ENCODE data around the gene SPACDR.
"Not testable (repeated sequence)": the region's sequence is repeated elsewhere in the genome, so short reads cannot be mapped to it uniquely, and the experiment has no call there.

Gene SPACDR, protein sequence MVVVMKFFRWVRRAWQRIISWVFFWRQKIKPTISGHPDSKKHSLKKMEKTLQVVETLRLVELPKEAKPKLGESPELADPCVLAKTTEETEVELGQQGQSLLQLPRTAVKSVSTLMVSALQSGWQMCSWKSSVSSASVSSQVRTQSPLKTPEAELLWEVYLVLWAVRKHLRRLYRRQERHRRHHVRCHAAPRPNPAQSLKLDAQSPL

DNA sequence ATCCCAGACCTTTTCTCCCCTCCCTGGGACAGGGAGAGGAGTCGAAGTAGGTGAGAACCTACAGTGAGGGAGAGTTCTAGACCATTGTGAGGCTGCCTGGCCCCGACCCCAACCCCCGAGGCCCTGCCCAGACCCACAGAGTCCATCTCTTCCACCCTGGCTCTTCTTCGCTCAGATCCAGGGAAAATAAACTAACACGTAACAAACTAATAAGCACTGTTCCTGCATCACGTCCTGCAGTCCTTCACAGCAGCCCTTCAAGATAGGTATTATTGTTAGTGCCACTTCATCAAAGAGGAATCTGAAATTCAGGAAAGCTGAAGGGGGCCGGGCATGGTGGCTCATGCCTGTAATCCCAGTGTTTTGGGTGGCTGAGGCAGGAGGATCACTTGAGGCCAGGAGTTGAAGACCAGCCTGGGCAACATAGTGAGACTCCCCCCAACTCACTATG lies at the start of gene SPACDR:
TSS of gene SPACDR (minus strand) at position 51 of the 451 bp plus-strand sequence. CDS start 235 bp downstream, outside the sequence.
- DNase-seq: no peak

DNA sequence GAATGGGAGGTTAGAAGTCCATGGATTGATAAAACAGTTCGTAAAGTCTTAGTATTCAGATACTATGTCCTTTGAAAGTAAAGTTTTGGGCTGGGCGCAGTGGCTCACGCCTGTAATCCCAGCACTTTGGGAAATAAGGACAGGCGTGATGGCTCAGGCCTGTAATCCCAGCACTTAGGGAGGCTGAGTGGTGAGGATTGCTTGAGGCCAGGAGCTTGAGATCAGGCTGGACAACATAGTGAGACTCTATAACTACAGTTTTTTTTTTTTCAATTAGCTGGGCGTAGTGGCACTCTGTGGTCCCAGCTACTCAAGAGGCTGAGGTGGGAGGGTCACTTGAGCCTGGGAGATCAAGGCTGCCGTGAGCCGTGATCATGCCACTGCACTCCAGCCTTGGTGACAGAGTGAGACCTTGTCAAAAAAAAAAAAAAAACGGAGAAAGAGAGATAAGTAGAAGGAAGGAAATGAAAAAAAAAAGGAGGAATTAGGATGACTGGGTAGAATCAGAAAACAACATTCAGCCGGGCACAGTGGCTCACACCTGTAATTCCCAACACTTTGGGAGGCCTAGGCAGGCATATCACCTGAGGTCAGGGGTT lies 49.3 kb upstream of the SPACDR start:
- DNase-seq: no peak

DNA sequence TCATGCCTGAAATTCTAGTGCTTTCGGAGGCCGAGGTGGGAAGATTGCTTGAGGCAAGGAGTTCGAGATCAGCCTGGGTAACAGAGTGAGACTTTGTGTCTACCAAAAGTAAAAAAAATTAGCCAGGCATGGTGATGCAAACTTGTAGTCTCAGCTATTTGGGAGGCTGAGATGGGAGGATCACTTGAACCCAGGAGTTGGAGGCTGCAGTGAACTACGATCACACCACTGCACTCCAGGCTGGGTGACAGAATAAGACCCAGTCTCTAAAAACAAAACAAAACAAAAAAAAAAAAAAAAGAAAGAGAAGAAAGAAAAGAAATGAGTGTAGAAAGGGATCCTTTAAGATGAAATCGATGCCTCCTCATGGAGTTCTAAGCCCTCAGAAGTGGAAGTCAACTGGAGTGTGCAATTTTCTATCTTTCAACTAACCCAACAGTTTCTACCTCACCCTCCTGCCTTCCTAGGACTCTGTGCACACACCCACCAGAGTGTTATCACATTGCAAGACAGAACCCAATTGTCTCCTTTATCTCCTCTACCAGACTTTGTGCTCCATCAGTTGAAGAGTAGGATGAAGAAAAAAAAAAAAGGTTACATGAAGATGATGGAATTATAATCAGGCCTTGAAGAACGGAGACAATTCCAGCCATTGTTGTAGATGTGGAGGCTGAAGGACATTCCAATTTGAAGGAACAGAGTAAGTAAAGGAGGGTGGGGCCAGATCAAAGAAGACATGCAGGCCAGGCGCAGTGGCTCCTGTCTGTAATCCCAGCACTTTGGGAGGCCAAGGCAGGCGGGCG lies 46.6 kb upstream of the SPACDR start:
- DNase-seq: no peak

DNA sequence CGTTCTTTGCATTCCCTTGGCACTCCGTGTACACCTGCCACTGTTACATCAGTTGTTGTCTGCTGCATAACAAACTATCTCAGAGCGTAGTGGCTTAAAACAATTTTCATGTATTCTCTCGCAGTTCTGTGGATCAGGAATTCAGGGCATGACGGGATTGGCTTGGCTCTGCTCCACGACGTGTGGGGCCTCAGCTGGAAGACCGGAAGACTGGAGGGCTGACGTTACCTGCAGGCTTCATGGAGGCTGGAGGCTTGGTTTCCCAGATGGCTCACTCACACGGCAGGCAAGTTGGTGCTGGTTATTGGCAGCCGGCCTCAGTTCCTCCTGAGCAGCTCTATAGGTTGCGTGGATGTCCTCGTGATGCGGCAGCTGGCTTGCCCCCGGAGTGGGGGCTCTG lies 45.2 kb upstream of the SPACDR start:
- DNase-seq: no peak

DNA sequence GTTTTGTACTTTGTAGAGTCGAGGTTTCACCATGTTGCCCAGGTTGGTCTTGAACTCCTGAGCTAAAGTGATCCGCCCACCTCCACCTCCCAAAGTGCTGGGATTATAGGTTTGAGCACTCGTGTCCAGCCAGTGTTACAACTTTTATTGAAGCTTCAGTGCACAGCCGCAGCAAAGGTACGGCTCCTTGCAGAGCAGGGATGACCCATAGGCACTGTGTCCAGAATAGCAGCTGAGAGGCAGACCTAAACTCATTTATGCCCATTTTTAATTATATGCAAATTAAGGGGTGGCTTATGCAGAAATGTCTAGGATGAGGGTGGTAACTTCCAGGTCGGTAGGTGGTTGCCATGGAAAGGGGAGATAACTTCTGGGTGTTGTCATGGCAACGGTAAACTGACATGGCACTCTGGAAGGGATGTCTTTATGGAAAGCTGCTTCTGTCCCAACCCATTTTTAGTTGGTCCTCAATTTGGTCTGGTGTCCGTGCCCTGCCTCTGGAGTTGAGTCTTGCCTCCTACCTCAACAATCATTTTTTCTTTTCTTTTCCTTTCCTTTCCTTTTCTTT lies 42.4 kb upstream of the SPACDR start:
- DNase-seq: no peak

DNA sequence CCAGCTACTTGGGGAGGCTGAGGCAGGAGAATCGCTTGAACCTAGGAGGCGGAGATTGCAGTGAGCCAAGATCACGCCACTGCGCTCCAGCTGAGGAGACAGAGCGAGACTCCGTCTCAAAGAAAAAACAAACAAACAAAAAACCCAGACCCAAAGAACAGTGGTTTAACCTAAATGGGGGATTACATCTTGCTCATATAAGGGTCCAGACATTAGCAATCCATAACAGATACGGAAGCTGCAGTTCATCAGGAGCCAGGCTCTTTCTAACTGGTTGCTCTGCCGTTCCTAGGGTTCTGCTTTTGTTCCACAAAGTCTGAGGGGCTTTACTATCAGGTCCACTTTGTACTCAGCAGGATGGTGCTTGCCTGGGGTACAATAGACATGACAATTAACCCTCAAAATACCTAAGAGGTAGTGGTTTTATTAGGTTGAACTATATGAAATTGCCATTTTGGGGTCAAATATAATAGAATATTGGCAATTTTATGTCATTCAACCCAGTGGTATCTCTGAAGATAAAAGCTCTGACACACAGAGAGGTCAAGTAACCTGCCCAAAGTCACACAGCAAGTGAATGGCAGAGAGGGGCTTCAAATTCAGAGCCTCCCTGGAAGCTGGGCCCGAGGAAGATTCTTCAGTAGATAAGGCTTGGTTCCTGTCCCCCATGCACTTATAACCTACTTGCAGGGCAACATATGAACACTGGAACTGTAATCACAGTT lies 41.0 kb upstream of the SPACDR start:
- DNase-seq: no peak

DNA sequence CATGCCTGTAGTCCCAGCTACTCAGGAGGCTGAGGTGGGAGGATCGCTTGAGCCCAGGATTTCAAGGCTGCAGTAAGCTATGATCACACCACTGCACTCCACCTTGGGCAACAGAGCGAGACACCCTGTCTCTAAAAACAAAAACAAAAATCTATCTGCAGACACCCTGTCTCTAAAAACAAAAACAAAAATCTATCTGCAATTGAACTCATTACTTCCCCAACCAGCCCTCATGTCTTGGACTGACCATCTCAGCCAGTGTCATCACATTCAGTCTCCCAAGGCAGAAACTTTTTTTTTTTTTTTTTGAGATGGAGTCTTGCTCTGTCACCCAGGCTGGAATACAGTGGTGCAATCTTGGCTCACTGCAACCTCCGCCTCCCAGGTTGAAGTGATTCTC lies 40.0 kb upstream of the SPACDR start:
- not testable (repeated sequence) for DNase-seq

DNA sequence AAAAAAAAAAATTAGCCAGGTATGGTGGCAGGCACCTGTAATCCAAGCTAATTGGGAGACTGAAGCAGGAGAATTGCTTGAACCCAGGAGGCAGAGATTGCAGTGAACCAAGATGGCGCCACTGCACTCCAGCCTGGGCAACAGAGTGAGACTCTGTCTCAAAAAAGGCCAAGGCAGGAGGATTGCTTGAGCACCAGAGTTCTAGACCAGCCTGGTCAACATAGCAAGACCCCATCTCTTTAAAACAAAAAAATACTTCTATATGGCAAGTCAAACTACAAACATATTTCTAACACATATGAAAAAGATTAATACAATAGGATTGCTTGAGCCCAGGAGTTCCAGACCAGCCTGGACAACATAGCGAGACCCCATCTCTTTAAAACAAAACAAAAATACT lies 36.7 kb upstream of the SPACDR start:
- not testable (repeated sequence) for DNase-seq

DNA sequence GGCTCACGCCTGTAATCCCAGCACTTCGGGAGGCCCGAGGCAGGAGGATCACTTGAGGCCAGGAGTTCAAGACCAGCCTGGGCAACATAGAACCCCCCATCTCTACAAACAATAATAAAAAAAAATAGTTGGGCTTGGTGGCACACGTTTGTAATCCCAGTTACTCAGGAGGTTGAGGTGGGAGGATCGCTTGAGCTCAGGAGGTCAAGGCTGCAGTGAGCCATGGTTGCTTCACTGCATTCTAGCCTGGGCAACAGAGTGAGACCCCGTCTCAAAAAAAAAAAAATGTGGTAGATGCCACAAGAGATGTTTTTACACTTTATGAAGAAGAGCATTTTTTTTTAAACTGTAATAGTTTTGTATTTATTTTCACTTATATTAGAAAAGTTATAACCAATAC lies 32.4 kb upstream of the SPACDR start:
- DNase-seq: no peak

DNA sequence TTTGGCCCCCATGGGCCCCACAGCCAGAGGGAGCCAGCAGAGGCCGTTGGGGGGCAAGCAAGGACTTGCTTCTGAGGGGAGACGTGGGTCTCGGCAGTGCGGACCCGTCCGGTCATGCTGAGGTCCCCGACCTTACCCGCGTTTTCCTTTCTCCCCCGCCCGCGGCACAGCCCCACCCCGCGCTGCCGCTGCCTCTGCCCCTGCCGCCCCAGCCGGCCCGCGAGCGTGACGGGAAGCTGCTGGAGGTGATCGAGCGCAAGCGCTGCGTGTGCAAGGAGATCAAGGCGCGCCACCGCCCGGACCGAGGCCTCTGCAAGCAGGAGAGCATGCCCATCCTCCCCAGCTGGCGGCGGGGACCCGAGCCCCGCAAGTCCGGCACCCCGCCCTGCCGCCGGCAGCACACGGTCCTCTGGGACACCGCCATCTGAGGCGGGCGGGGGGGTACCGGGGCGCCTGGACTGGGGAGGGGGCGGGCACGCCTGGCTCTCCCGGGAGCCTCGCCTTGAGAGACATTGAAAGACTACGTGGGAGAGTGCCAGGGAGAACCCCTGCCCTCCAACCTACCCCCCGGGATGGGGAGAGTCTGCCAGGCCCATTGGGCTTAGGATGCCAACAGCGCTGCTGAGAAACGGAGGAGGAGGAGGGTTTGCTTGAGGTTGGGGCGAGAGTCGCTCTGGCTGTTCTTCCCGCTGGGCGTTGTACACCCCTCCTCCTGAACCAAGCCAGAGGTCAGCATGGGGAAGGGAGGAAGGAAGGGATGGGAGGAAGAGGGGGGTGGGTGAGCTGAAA lies 29.6 kb upstream of the SPACDR start:
- DNase-seq: peak in 3 of 4 experiments; percentile 30 to 45 (median 40)

DNA sequence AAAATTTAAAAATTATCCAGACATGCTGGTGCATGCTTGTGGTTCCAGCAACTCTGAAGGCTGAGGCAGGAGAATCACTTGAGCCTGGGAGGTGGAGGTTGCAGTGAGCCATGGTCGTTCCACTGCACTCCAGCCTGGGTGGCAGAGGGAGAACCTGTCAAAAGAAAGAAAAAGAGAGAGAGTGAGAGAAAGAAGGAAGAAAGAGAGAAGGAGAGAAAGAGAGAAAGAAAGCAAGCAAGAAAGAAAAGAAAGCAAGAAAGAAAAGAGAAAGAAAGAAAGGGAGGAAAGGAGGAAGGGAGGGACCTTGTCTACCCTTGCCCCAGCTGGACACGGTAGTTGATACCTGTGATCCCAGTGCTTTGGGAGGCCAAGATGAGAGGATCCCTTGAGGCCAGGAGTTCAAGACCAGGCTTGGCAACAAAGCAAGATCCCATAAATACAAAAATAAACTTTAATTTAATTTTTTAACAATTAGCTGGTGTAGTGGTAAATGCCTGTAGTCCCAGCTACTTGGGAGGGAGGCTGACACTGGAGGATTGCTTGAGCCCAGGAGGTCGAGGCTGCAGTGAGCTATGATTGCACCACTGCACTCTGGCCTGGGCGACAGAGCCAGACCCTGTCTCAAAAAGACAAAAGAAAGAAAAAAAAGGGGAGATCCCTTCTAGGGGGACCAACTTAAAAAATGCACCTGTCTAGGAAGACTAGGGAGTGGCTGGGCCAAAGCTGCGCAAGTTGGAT lies 28.8 kb upstream of the SPACDR start:
- no peak for DNase-seq

DNA sequence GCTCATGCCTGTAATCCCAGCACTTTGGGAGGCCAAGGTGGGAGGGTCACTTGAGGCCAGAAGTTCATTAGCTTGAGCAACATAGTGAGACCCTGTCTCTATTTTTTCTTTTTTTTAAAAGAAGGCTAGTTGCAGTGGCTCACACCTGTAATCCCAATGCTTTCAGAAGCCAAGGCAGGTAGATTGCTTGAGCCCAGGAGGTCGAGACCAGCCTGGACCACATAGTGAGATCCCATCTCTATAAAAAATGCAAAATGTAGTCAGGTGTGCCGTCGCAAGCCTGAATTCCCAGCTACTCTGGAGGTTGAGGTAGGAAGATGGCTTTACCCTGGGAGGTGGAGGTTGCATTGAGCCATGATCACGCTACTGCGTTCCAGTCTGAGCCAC lies 27.1 kb upstream of the SPACDR start:
- no peak for DNase-seq

DNA sequence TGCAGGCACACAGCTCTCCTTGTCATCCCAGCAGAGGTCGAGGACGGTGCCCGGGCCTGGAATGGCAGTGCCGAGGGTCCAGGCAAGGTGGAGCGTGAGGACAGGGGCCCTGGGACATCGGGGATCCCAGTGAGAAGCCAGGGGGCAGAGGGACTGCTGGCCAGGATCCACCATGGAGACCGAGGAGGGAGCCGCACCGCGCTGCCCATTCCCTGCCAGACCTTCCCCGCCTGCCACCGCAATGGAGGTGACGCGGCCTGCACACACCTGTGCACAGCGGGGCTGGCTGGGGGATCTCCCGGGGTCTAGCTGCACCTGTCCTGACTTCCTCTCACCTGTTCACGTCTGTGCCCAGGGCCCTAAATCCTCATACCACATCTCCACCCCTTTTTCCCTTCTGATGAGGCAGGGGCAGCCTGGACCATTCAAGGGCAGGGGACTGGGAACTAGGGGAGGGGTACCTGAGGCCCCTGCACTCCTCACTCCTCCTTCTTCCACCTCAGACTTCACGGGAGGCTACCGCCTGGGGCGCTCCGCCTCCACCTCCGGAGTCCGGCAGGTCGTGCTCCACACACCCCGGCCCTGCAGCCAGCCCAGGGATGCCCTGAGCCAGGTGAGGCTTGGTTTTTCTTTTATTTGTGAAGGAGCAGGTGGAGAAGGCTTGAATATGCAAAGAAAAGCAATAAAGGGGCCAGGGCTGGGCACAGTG lies 26.6 kb upstream of the SPACDR start:
- DNase-seq: no peak

DNA sequence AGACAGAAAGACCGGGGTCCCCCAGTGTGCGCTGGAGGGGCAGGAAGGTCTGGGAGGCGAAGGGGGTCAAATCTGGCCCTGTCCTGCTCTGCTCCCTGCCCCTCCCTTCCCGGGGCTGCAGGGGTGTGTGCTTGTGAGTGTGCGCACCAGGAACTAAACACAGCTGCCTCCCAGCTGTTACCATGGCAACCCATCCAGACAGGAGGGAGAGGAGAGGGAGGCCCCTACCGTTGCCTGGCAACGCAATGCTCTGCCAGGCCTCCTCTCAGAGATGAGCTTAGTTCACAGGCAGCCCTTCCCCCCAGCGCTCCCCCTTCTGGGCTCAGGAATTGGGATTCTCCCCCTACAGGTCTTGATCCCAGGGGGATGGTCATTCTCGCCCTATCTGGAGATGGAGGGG lies 25.8 kb upstream of the SPACDR start:
- no peak for DNase-seq

DNA sequence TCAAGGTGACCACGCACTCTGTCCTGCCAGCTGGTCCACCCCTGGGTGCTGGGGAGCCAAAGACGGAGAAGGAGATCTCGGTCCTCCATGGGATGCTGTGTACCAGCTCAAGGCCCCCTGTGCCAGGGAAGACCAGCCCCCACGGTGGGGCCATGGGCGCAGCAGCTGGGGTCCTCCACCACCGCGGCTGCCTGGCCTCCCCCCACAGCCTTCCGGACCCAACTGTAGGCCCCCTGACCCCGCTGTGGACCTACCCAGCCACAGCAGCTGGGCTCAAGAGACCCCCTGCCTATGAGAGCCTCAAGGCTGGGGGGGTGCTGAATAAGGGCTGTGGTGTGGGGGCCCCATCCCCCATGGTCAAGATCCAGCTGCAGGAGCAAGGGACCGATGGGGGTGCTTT lies 25.1 kb upstream of the SPACDR start:
- DNase-seq: no peak

DNA sequence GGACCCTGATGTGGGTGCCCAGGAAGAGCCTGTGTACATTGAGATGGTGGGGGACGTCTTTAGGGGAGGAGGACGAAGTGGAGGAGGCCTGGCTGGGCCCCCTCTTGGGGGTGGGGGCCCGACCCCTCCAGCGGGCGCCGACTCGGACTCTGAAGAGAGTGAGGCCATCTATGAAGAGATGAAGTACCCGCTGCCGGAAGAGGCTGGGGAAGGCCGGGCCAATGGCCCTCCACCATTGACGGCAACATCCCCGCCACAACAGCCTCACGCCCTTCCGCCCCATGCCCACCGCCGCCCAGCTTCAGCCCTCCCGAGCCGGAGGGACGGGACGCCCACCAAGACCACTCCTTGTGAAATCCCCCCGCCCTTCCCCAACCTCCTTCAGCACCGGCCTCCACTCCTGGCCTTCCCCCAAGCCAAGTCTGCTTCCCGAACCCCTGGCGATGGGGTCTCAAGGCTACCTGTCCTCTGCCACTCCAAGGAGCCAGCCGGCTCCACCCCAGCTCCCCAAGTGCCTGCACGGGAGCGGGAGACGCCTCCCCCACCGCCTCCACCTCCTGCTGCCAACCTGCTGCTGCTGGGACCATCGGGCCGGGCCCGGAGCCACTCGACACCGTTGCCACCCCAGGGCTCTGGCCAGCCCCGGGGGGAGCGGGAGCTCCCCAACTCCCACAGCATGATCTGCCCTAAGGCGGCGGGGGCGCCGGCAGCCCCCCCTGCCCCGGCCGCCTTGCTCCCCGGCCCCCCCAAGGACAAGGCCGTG lies 24.5 kb upstream of the SPACDR start:
- DNase-seq: no peak

DNA sequence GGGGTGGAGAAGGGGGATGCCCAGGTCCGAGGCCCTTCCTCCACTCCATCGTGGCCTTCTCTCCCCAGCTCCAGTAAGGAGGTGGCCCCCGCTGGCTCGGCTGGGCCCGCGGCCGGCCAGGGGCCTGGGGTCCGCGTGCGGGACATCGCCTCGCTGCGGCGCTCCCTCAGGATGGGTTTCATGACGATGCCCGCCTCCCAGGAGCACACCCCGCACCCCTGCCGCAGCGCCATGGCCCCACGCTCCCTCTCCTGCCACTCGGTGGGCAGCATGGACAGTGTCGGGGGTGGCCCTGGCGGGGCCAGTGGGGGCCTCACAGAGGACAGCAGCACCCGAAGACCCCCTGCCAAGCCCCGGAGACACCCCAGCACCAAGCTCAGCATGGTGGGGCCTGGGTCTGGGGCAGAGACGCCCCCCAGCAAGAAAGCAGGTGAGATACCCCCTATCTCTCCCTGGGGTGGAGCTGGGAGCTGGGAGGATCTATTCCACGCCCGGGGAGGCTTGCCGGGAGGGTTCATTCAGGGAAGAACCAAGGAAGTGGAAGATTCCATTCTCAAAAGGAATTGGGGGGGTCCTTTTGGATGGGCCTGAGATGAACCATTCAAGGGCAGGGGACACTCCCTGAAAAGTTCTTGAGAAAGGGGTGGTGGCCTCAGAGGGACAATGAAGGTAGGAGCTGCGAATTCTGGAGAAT lies 22.8 kb upstream of the SPACDR start:
- no peak for DNase-seq

DNA sequence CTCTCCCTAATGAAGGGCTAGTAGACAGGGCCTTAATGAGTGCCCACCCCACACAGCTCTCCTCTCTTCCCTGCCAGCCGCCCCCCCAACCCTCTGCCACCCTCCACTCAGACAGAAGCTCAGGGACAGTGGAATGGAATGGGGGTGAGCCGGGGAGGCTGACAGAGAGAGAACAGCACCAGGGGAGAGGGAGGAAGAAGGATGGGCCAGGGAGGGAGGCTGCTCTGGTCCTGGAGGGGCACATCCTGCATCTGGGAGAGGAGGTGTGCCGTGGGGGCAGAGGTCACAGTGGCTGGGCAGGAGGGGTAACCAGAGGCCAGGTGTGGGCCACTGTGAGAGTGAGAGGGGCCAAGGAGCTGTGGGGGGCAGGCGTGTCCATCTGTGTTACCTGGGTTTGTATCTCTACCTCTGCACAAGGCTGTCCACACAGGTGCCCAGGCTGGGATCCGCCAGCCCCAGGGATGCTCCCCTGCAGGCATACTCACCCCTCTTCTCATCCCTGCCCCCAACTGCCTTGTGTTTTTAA lies 22.1 kb upstream of the SPACDR start:
- no peak for DNase-seq

DNA sequence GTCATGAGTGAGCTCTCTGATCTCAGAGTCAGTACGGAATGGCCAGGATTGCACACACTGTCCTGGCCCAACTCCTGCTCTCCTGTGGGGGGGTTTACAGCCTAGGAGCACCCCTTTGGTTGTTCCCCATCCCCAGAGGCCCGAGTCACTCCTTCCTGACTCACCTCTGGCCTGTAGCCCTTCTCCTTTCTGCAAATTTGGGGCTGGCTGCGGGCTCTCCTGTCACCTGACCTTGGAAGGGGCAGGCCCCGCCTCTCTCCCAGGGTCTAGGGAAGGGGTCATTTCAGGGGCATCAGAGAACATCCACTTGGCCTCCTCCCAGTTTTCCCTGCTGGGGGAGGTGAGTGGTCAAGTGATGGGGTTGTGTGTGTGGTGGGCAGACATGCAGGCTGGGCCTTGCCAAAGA lies 21.4 kb upstream of the SPACDR start:
- no peak for DNase-seq
